HEK293 (cell line): Measurements from ENCODE around the gene ADA.

Experiments
- CTCF ChIP-seq: fragments of 450-650 bp; formaldehyde crosslinking; IDR thresholded peaks from 2 replicates; pipeline ENCODE4 v1.5.1; 2016; ENCODE audit warnings: missing biosample characterization, missing genetic modification characterization
- HOXA7 ChIP-seq: sonication (generic); formaldehyde crosslinking; IDR thresholded peaks from 2 replicates; pipeline ENCODE4 v1.8.1; 2022; ENCODE audit warnings: missing genetic modification reagents, borderline replicate concordance
- KLF1 ChIP-seq: fragments of 450-650 bp; formaldehyde crosslinking; IDR thresholded peaks from 2 replicates; pipeline ENCODE4 v1.5.1; 2016; ENCODE audit warnings: missing biosample characterization, missing genetic modification characterization
- ZNF274 ChIP-seq, 2 experiments: fragments of 200-500 bp in 1 of 2; fragments of 450-650 bp in 1 of 2; sonication (Bioruptor generic) in 1 of 2; formaldehyde crosslinking in 1 of 2; IDR thresholded peaks; 2 replicates each; pipeline versions ENCODE4 v1.5.1 to v1.6.1; 2014 to 2016; ENCODE audit warnings: borderline replicate concordance in 1 of 2, inconsistent platforms in 1 of 2, low read length in 1 of 2, missing biosample characterization in 1 of 2, missing genetic modification characterization in 1 of 2
- ZNF398 ChIP-seq: fragments of 450-650 bp; formaldehyde crosslinking; IDR thresholded peaks from 2 replicates; pipeline ENCODE4 v1.5.1; 2017; ENCODE audit warnings: missing biosample characterization, missing genetic modification characterization
- ZNF48 ChIP-seq: fragments of 450-650 bp; formaldehyde crosslinking; IDR thresholded peaks from 2 replicates; pipeline ENCODE4 v1.5.1; 2016; ENCODE audit warnings: missing biosample characterization, missing genetic modification characterization
- ZNF514 ChIP-seq: fragments of 450-650 bp; formaldehyde crosslinking; IDR thresholded peaks from 2 replicates; pipeline ENCODE4 v1.5.1; 2016; ENCODE audit warnings: missing biosample characterization, missing genetic modification characterization
- ZNF580 ChIP-seq: fragments of 450-650 bp; formaldehyde crosslinking; IDR thresholded peaks from 2 replicates; pipeline ENCODE4 v1.5.1; 2016; ENCODE audit warnings: missing biosample characterization, missing genetic modification characterization
- ZSCAN5A ChIP-seq: fragments of 450-650 bp; formaldehyde crosslinking; IDR thresholded peaks from 2 replicates; pipeline ENCODE4 v1.5.1; 2016; ENCODE audit warnings: missing biosample characterization, missing genetic modification characterization

GRCh38 chr20:44615169-44615791, 36.2 kb downstream of the ADA start:
- TF ChIP-seq ZNF580 (tag by site-specific recombination) = no peak
- no peak for TF ChIP-seq CTCF (tag by site-specific recombination)
- TF ChIP-seq ZNF514 (tag by site-specific recombination) = no peak
- TF ChIP-seq ZNF48 (tag by site-specific recombination) = no peak
- no peak for TF ChIP-seq ZNF398 (tag by site-specific recombination)
- TF ChIP-seq ZNF274 (IDR thresholded peaks at IDR 0.05; ENCODE audit: low read length) = no peak
- no peak for TF ChIP-seq ZNF274 (tag by site-specific recombination; IDR thresholded peaks at IDR 0.05; ENCODE audit: borderline replicate concordance)
- no peak for TF ChIP-seq ZSCAN5A (tag by site-specific recombination)
- TF ChIP-seq HOXA7 (CRISPR knock-in tag) = no peak
- no peak for TF ChIP-seq KLF1
